Upper lobe of left lung (tissue), 4 donors: Measurements from ENCODE around the gene SLFN11.

Source experiments
- POLR2A ChIP-seq, 4 donors: fragments of 450-650 bp; IDR thresholded peaks; one replicate each; pipeline ENCODE4 v1.5.1; 2016 to 2017; ENCODE audit warnings: antibody characterized with exemption in 4 of 4, mild to moderate bottlenecking in 2 of 4
- TF ChIP-seq, protein P1 (sequence below), 6 experiments: fragments of 450-650 bp in 4 of 6; fragments of 200-600 bp in 2 of 6; sonication (generic) in 2 of 6; IDR thresholded peaks; one replicate each; pipeline ENCODE4 v1.5.1; 2016 to 2019; ENCODE audit warnings: antibody characterized with exemption in 6 of 6

DNA sequence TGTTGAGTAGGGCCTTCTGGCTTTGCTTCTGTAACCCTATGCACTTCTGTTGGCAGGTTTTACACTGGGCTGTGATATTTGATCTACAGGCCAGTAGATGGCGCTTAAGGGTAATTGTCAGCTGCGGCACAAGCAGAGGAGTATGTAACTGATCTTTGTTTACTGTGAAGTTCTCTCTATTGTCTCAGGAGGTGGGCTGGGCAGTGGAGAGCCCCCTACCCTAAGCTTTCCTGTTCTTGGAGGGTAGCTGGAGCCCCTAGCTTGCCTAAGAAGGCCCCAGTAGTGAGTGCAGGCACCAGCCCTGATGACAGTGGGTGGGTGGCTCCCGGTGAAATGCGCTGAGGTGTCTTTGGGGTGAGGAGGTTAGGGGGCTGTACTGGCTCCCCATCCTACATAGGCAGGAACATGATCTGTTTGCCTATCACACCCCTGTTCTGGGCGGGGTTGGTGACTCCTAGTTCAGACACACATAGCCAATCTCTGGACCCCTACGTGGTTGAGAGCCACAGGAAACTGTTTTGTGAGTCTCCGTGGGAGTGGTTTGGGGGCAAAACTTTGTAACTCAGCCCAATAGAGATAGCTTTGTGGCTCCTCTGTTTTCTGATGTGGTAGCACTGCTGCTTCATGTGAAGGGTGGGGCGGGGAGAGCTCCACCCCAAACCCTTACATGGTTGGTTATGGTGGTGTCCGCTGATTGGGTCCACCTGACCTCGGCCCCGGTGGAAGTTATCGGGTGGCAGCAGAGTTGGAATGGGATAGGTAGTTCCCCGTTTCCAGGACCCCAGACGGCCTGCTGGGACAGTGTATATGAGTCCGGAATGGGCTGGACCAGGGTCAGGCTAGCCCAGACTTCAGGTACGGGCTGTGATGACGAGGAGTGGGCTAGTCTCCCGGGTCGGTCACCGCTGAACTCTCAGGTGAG, 60.4 kb downstream of the SLFN11 start:
- TF ChIP-seq, protein P1, sequence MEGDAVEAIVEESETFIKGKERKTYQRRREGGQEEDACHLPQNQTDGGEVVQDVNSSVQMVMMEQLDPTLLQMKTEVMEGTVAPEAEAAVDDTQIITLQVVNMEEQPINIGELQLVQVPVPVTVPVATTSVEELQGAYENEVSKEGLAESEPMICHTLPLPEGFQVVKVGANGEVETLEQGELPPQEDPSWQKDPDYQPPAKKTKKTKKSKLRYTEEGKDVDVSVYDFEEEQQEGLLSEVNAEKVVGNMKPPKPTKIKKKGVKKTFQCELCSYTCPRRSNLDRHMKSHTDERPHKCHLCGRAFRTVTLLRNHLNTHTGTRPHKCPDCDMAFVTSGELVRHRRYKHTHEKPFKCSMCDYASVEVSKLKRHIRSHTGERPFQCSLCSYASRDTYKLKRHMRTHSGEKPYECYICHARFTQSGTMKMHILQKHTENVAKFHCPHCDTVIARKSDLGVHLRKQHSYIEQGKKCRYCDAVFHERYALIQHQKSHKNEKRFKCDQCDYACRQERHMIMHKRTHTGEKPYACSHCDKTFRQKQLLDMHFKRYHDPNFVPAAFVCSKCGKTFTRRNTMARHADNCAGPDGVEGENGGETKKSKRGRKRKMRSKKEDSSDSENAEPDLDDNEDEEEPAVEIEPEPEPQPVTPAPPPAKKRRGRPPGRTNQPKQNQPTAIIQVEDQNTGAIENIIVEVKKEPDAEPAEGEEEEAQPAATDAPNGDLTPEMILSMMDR (IDR thresholded peaks at IDR 0.05), result peak; percentile 62 to 86 (median 77)
- TF ChIP-seq POLR2A (IDR thresholded peaks at IDR 0.05), result peak in 2 of 4 donors; percentile 26 to 58
